Measurements from ENCODE around the gene YWHAB. TPM values are rescaled to one million over a fixed set of nuclear protein-coding genes. Genes with fewer than 3 reads are reported as not detected.

The YWHAB gene
- total and polyA plus RNA-seq, 10 of the 15 experiments (the other 5 are each of a cell fraction or from before 2014, with no cell fraction given), result 63.5 to 323 (median 144) TPM

DNA sequence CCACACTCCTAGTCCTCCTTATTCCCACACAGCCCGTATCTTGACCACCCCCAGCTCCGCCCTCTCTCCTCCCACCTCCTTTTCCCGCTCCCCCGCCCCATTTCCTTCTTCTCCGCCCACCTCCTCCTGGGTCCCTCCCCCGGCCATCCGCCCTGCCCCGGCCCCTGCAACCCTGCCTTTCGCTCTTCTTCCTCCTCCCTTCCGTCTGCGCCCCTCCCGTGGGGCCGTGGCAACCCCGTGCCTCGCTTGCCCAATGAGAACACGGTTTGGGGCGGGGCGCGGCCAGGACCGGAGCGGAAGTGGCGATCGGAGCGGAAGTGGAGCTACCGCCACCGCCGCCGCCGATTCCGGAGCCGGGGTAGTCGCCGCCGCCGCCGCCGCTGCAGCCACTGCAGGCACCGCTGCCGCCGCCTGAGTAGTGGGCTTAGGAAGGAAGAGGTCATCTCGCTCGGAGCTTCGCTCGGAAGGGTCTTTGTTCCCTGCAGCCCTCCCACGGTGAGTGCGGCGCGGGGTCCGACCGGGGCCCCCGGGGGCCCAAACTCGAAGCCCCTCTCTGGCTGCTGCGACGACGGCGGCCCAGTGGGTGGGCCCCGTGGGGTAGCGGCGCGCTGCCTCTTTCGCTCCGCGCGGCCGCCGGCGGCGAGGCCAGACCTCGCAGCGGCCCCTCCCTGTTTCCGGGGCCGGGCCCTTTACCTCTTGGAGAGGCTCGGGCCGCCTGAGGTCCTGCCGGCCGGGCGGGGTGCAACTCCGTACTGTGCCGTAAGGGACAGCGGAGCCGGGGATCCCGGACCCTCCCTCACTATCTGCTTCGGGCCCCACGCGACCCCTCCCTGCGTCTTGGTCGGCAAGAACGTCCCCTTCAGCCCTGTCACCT is at the start of gene YWHAB (continued):
- no peak; the same call in 1 of the 2 replicates for TF ChIP-seq TAF1 (IDR thresholded peaks at IDR 0.05; ENCODE audit: borderline replicate concordance, low read depth, low read length)
- peak; percentile 13; the same call in 1 of the 2 replicates for TF ChIP-seq TBL1XR1 (IDR thresholded peaks at IDR 0.05; ENCODE audit: low read depth, low read length)
- TF ChIP-seq SRF (IDR thresholded peaks at IDR 0.05; ENCODE audit: low read depth in 2 of 2, low read length in 2 of 2), result no peak
- peak; percentile 79 for TF ChIP-seq IKZF1 (conservative IDR thresholded peaks at IDR 0.05)
- no peak for TF ChIP-seq JUND (IDR thresholded peaks at IDR 0.05; ENCODE audit: low read depth, low read length)
- TF ChIP-seq, protein P1, sequence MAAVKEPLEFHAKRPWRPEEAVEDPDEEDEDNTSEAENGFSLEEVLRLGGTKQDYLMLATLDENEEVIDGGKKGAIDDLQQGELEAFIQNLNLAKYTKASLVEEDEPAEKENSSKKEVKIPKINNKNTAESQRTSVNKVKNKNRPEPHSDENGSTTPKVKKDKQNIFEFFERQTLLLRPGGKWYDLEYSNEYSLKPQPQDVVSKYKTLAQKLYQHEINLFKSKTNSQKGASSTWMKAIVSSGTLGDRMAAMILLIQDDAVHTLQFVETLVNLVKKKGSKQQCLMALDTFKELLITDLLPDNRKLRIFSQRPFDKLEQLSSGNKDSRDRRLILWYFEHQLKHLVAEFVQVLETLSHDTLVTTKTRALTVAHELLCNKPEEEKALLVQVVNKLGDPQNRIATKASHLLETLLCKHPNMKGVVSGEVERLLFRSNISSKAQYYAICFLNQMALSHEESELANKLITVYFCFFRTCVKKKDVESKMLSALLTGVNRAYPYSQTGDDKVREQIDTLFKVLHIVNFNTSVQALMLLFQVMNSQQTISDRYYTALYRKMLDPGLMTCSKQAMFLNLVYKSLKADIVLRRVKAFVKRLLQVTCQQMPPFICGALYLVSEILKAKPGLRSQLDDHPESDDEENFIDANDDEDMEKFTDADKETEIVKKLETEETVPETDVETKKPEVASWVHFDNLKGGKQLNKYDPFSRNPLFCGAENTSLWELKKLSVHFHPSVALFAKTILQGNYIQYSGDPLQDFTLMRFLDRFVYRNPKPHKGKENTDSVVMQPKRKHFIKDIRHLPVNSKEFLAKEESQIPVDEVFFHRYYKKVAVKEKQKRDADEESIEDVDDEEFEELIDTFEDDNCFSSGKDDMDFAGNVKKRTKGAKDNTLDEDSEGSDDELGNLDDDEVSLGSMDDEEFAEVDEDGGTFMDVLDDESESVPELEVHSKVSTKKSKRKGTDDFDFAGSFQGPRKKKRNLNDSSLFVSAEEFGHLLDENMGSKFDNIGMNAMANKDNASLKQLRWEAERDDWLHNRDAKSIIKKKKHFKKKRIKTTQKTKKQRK (IDR thresholded peaks at IDR 0.05; ENCODE audit: low read depth, low read length), result no peak
- TF ChIP-seq, protein P2, sequence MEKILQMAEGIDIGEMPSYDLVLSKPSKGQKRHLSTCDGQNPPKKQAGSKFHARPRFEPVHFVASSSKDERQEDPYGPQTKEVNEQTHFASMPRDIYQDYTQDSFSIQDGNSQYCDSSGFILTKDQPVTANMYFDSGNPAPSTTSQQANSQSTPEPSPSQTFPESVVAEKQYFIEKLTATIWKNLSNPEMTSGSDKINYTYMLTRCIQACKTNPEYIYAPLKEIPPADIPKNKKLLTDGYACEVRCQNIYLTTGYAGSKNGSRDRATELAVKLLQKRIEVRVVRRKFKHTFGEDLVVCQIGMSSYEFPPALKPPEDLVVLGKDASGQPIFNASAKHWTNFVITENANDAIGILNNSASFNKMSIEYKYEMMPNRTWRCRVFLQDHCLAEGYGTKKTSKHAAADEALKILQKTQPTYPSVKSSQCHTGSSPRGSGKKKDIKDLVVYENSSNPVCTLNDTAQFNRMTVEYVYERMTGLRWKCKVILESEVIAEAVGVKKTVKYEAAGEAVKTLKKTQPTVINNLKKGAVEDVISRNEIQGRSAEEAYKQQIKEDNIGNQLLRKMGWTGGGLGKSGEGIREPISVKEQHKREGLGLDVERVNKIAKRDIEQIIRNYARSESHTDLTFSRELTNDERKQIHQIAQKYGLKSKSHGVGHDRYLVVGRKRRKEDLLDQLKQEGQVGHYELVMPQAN (conservative IDR thresholded peaks at IDR 0.05), result peak; percentile 91
- no peak for TF ChIP-seq BRCA1 (IDR thresholded peaks at IDR 0.05; ENCODE audit: low read depth, low read length)
- no peak for TF ChIP-seq PAX5 (IDR thresholded peaks at IDR 0.05; ENCODE audit: borderline replicate concordance, low read depth, low read length)
- no peak for TF ChIP-seq ZSCAN29 (IDR thresholded peaks at IDR 0.05)
- peak; percentile 81 for TF ChIP-seq BACH1 (IDR thresholded peaks at IDR 0.05; ENCODE audit: borderline replicate concordance)
- TF ChIP-seq GABPA (IDR thresholded peaks at IDR 0.05; ENCODE audit: low read depth), result peak; percentile 83; the same call in 1 of the 2 replicates
- TF ChIP-seq MEF2B (IDR thresholded peaks at IDR 0.05; ENCODE audit: partially characterized antibody, poor library complexity, severe bottlenecking), result peak; percentile 22
- TF ChIP-seq NFIC (IDR thresholded peaks at IDR 0.05; ENCODE audit: low read depth, low read length), result no peak
- TF ChIP-seq TARDBP (IDR thresholded peaks at IDR 0.05; ENCODE audit: borderline replicate concordance), result no peak
- TF ChIP-seq NRF1 (conservative IDR thresholded peaks at IDR 0.05; ENCODE audit: low read depth, low read length), result no peak
- TF ChIP-seq SIN3A (IDR thresholded peaks at IDR 0.05; ENCODE audit: low read depth, low read length), result 0 out of 2 replicates have a peak, but pooled peaks have one; percentile 39
- no peak for TF ChIP-seq FOXK2 (IDR thresholded peaks at IDR 0.05)
- peak; percentile 37 for TF ChIP-seq SP1 (IDR thresholded peaks at IDR 0.05; ENCODE audit: low read depth, low read length)
- TF ChIP-seq, protein P3, sequence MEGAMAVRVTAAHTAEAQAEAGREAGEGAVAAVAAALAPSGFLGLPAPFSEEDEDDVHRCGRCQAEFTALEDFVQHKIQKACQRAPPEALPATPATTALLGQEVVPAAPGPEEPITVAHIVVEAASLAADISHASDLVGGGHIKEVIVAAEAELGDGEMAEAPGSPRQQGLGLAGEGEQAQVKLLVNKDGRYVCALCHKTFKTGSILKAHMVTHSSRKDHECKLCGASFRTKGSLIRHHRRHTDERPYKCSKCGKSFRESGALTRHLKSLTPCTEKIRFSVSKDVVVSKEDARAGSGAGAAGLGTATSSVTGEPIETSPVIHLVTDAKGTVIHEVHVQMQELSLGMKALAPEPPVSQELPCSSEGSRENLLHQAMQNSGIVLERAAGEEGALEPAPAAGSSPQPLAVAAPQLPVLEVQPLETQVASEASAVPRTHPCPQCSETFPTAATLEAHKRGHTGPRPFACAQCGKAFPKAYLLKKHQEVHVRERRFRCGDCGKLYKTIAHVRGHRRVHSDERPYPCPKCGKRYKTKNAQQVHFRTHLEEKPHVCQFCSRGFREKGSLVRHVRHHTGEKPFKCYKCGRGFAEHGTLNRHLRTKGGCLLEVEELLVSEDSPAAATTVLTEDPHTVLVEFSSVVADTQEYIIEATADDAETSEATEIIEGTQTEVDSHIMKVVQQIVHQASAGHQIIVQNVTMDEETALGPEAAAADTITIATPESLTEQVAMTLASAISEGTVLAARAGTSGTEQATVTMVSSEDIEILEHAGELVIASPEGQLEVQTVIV (IDR thresholded peaks at IDR 0.05; ENCODE audit: borderline replicate concordance, partially characterized antibody), result peak; percentile 88
- TF ChIP-seq SMC3 (IDR thresholded peaks at IDR 0.05; ENCODE audit: borderline replicate concordance, low read length), result no peak
- TF ChIP-seq NR2C2 (IDR thresholded peaks at IDR 0.05; ENCODE audit: borderline replicate concordance, control insufficient read depth, insufficient read length, low read depth), result no peak
